ENCODE results near the gene GTPBP6. TPM values are rescaled to one million over a fixed set of nuclear protein-coding genes. Genes with fewer than 3 reads are reported as not detected.
"Not testable (repeated sequence)": the region's sequence is repeated elsewhere in the genome, so short reads cannot be mapped to it uniquely, and the experiment has no call there.

GTPBP6 gene
- total RNA-seq, 2 experiments from 2014 or later = 46.2 to 46.7 TPM

GRCh38 chrX:311156-312129 lies 7.2 kb downstream of the GTPBP6 start:
- H3K27me3 Mint-ChIP-seq = no peaks in the 10 kb centered on the region
- H3K36me3 Mint-ChIP-seq (ENCODE audit: low read depth) = peaks cover 47% of the 10 kb centered on the region
- CTCF ChIA-PET = no interaction called here
- H3K9me3 Mint-ChIP-seq = no peaks in the 10 kb centered on the region
- H3K4me1 Mint-ChIP-seq = no peaks in the 10 kb centered on the region
- POLR2A ChIA-PET = no interaction called here
- no peak overlapping the region for H3K4me3 Mint-ChIP-seq
- no peak for DNase-seq
- H3K27ac Mint-ChIP-seq = no peak overlapping the region

GRCh38 chrX:310621-311155 lies 7.9 kb downstream of the GTPBP6 start:
- Mint-ChIP-seq H3K36me3 (ENCODE audit: low read depth) (peaks cover 50% of the 10 kb centered on the region), H3K27me3 (no peaks in the 10 kb centered on the region), H3K9me3 (no peaks in the 10 kb centered on the region), H3K4me3 (no peak overlapping the region), H3K27ac (no peak overlapping the region), H3K4me1 (no peaks in the 10 kb centered on the region)
- ChIA-PET CTCF (no interaction called here), POLR2A (no interaction called here)
- no peak for DNase-seq

GRCh38 chrX:308821-309520 lies 9.6 kb downstream of the GTPBP6 start:
- Mint-ChIP-seq H3K27ac (no peak overlapping the region), H3K27me3 (no peaks in the 10 kb centered on the region), H3K4me3 (no peak overlapping the region), H3K36me3 (ENCODE audit: low read depth) (peaks cover 54% of the 10 kb centered on the region), H3K4me1 (no peaks in the 10 kb centered on the region), H3K9me3 (no peaks in the 10 kb centered on the region)
- CTCF ChIA-PET = no interaction called here
- no peak for DNase-seq
- POLR2A ChIA-PET = no interaction called here

- POLR2A ChIA-PET = no interaction called here
- Mint-ChIP-seq H3K36me3 (ENCODE audit: low read depth) (peaks cover 52% of the 10 kb centered on the region), H3K9me3 (no peaks in the 10 kb centered on the region), H3K4me1 (no peaks in the 10 kb centered on the region), H3K27ac (no peak overlapping the region), H3K27me3 (no peaks in the 10 kb centered on the region), H3K4me3 (no peak overlapping the region)
- no peak for DNase-seq
- CTCF ChIA-PET = no interaction called here
Measured at GRCh38 chrX:307261-308111, 11.1 kb downstream of the GTPBP6 start.

GRCh38 chrX:306614-307251 lies 11.9 kb downstream of the GTPBP6 start:
- H3K4me1 Mint-ChIP-seq, H3K4me3 Mint-ChIP-seq, H3K27me3 Mint-ChIP-seq, CTCF ChIA-PET, DNase-seq, POLR2A ChIA-PET, H3K27ac Mint-ChIP-seq, H3K9me3 Mint-ChIP-seq: not testable (repeated sequence)
- H3K36me3 Mint-ChIP-seq (ENCODE audit: low read depth) = peaks cover 53% of the 10 kb centered on the region

- CTCF ChIA-PET, H3K9me3 Mint-ChIP-seq, H3K27ac Mint-ChIP-seq, POLR2A ChIA-PET, DNase-seq, H3K27me3 Mint-ChIP-seq, H3K4me3 Mint-ChIP-seq, H3K4me1 Mint-ChIP-seq: not testable (repeated sequence)
- H3K36me3 Mint-ChIP-seq (ENCODE audit: low read depth) = peaks cover 56% of the 10 kb centered on the region
Measured at GRCh38 chrX:305781-306613, 12.6 kb downstream of the GTPBP6 start.

- DNase-seq = no peak
- no peaks in the 10 kb centered on the region for H3K9me3 Mint-ChIP-seq
- no peak overlapping the region for H3K4me3 Mint-ChIP-seq
- H3K4me1 Mint-ChIP-seq = no peaks in the 10 kb centered on the region
- H3K27me3 Mint-ChIP-seq = no peaks in the 10 kb centered on the region
- ChIA-PET CTCF (no interaction called here), POLR2A (no interaction called here)
- H3K27ac Mint-ChIP-seq = no peak overlapping the region
- peaks cover 54% of the 10 kb centered on the region for H3K36me3 Mint-ChIP-seq (ENCODE audit: low read depth)
Measured at GRCh38 chrX:302975-303374, 15.6 kb downstream of the GTPBP6 start.

- peaks cover 51% of the 10 kb centered on the region for H3K36me3 Mint-ChIP-seq (ENCODE audit: low read depth)
- no peak for DNase-seq
Measured at GRCh38 chrX:300334-300733, 18.3 kb downstream of the GTPBP6 start.

GRCh38 chrX:298993-299392 lies 19.6 kb downstream of the GTPBP6 start:
- H3K4me3 Mint-ChIP-seq = no peak overlapping the region

More at GRCh38 chrX:300334-300733, 18.3 kb downstream of the GTPBP6 start:
- ChIA-PET CTCF (no interaction called here), POLR2A (no interaction called here)
- no peaks in the 10 kb centered on the region for H3K4me1 Mint-ChIP-seq
- no peak overlapping the region for H3K4me3 Mint-ChIP-seq
- no peak overlapping the region for H3K27ac Mint-ChIP-seq
- H3K9me3 Mint-ChIP-seq = no peaks in the 10 kb centered on the region
- H3K27me3 Mint-ChIP-seq = no peaks in the 10 kb centered on the region

GRCh38 chrX:295136-295535 lies 23.5 kb downstream of the GTPBP6 start:
- no peak for DNase-seq
- ChIA-PET CTCF (no interaction called here), POLR2A (no interaction called here)
- no peaks in the 10 kb centered on the region for H3K27me3 Mint-ChIP-seq
- H3K4me1 Mint-ChIP-seq = no peaks in the 10 kb centered on the region
- no peak overlapping the region for H3K4me3 Mint-ChIP-seq
- H3K27ac Mint-ChIP-seq = no peak overlapping the region
- peaks cover 48% of the 10 kb centered on the region for H3K36me3 Mint-ChIP-seq (ENCODE audit: low read depth)
- H3K9me3 Mint-ChIP-seq = no peaks in the 10 kb centered on the region

More at GRCh38 chrX:298993-299392, 19.6 kb downstream of the GTPBP6 start:
- DNase-seq = no peak
- no peaks in the 10 kb centered on the region for H3K4me1 Mint-ChIP-seq
- H3K27ac Mint-ChIP-seq = no peak overlapping the region
- peaks cover 45% of the 10 kb centered on the region for H3K36me3 Mint-ChIP-seq (ENCODE audit: low read depth)
- H3K9me3 Mint-ChIP-seq = no peaks in the 10 kb centered on the region
- H3K27me3 Mint-ChIP-seq = no peaks in the 10 kb centered on the region
- CTCF ChIA-PET = no interaction called here
- POLR2A ChIA-PET = no interaction called here

- DNase-seq = no peak
- peaks cover 52% of the 10 kb centered on the region for H3K36me3 Mint-ChIP-seq (ENCODE audit: low read depth)
- no peaks in the 10 kb centered on the region for H3K27me3 Mint-ChIP-seq
Measured at GRCh38 chrX:292900-293897, 25.4 kb downstream of the GTPBP6 start.

More at GRCh38 chrX:292900-293897, 25.4 kb downstream of the GTPBP6 start:
- Mint-ChIP-seq H3K4me3 (no peak overlapping the region), H3K4me1 (no peaks in the 10 kb centered on the region), H3K9me3 (no peaks in the 10 kb centered on the region), H3K27ac (no peak overlapping the region)
- ChIA-PET CTCF (no interaction called here), POLR2A (no interaction called here)

All from activated CD4-positive, alpha-beta memory T cell treated with anti-CD3 and anti-CD28 coated beads, Interleukin-2, amount 10 ng/mL, durations not matched to agents 7 days and 5 days (primary cell).